PC-3 (cell line): ENCODE data around the gene TAGLN2. TPM values are rescaled to one million over a fixed set of nuclear protein-coding genes. Genes with fewer than 3 reads are reported as not detected.

Experiments used
- ATAC-seq: fragments of 200-7000 bp; cut with Tn5 transposase; 2 replicates; pipeline ENCODE4 v1.9.1; 2020; ENCODE audit warnings: mild to moderate bottlenecking, moderate library complexity
- BruUV-seq: library from RNA; stranded (reverse); fragments of 400-500 nt; replicated peaks from 2 replicates; lab custom pipeline; 2021; lab: Mats Ljungman, UMichigan
- CTCF ChIA-PET: fragments of 300-600 bp; sonication (Branson Sonifier 250); formaldehyde crosslinking; loops from one replicate; lab custom pipeline; 2022; ENCODE audit warnings: antibody characterized with exemption; lab: Charles Lee
- POLR2A ChIA-PET: fragments of 300-600 bp; sonication (Branson Sonifier 250); formaldehyde crosslinking; loops from one replicate; lab custom pipeline; 2022; ENCODE audit warnings: antibody characterized with exemption; ENCODE audit not compliant: unreplicated experiment; lab: Charles Lee
- DNase-seq: peaks from one replicate; pipeline ENCODE4 v3.0.0-alpha.2; 2015
- H2AFZ ChIP-seq: fragments of 300-600 bp; sonication (generic); 2 replicates; pipeline ENCODE4 v1.6.0; 2016; ENCODE audit warnings: antibody characterized with exemption, low read length
- H3F3A ChIP-seq: fragments of 300-600 bp; sonication (generic); one replicate; pipeline ENCODE4 v1.6.0; 2017; ENCODE audit warnings: antibody characterized with exemption, low read length, control low read depth, mild to moderate bottlenecking; ENCODE audit not compliant: unreplicated experiment
- H3K27ac ChIP-seq: fragments of 300-600 bp; sonication (generic); 2 replicates; pipeline ENCODE4 v1.5.1; 2016; ENCODE audit warnings: mild to moderate bottlenecking, low read length
- H3K27me3 ChIP-seq: fragments of 300-600 bp; sonication (generic); 2 replicates; pipeline ENCODE4 v1.6.1; 2016; ENCODE audit warnings: low read length, mixed read lengths
- H3K36me3 ChIP-seq: fragments of 300-600 bp; sonication (generic); 2 replicates; pipeline ENCODE4 v1.6.1; 2016; ENCODE audit warnings: low read depth, mixed run types, low read length, mixed read lengths
- H3K4me1 ChIP-seq: fragments of 300-600 bp; sonication (generic); 2 replicates; pipeline ENCODE4 v1.5.1; 2016; ENCODE audit warnings: low read length; ENCODE audit not compliant: insufficient read depth
- H3K4me2 ChIP-seq: fragments of 300-600 bp; sonication (generic); 2 replicates; pipeline ENCODE4 v1.6.0; 2016; ENCODE audit warnings: low read length
- H3K4me3 ChIP-seq: fragments of 300-600 bp; sonication (generic); 2 replicates; pipeline ENCODE4 v1.5.1; 2016; ENCODE audit warnings: mild to moderate bottlenecking, low read length, mixed read lengths
- H3K79me2 ChIP-seq: fragments of 300-600 bp; sonication (generic); 2 replicates; pipeline ENCODE4 v1.6.1; 2017; ENCODE audit warnings: low read length, mixed read lengths
- H3K9ac ChIP-seq: fragments of 300-600 bp; sonication (generic); 2 replicates; pipeline ENCODE4 v1.6.0; 2016; ENCODE audit warnings: mild to moderate bottlenecking, low read length
- H3K9me2 ChIP-seq: fragments of 300-600 bp; sonication (generic); replicated peaks from 2 replicates; pipeline ENCODE4 v1.6.1; 2016; ENCODE audit warnings: mixed run types, low read length, mixed read lengths
- H3K9me3 ChIP-seq: fragments of 300-600 bp; sonication (generic); 2 replicates; pipeline ENCODE4 v1.6.1; 2016; ENCODE audit warnings: low read length, mixed read lengths
- H4K20me1 ChIP-seq: fragments of 300-600 bp; sonication (generic); 2 replicates; pipeline ENCODE4 v1.6.1; 2016; ENCODE audit warnings: low read length, mixed read lengths
- CTCF ChIP-seq: fragments of 300-600 bp; sonication (generic); conservative IDR thresholded peaks from 2 replicates; pipeline ENCODE4 v1.5.1; 2017; ENCODE audit warnings: antibody characterized with exemption, low read depth, mild to moderate bottlenecking, low read length
- EZH2 ChIP-seq: fragments of 300-600 bp; sonication (generic); IDR thresholded peaks from one replicate; pipeline ENCODE4 v1.6.1; 2017; ENCODE audit warnings: antibody characterized with exemption, mild to moderate bottlenecking, low read length; ENCODE audit not compliant: unreplicated experiment
- EZH2phosphoT487 ChIP-seq: fragments of 300-600 bp; sonication (generic); IDR thresholded peaks from 2 replicates; pipeline ENCODE4 v1.6.1; 2018; ENCODE audit warnings: mild to moderate bottlenecking, antibody characterized with exemption, low read length, borderline replicate concordance
- intact Hi-C: fragments of 100-400 bp; cut with micrococcal nuclease; formaldehyde crosslinking; loops from 2 replicates; pipeline ENCODE4 v1.9.0; 2023
- total RNA-seq: library from RNA; depleted of rRNA; stranded (reverse); fragments of >200 nt; gene quantifications from 2 replicates; pipeline ENCODE4 v1.2.3, GENCODE V29; 2014

The TAGLN2 gene
- total RNA-seq, 1 experiment from 2014 or later = 1,584 TPM

DNA sequence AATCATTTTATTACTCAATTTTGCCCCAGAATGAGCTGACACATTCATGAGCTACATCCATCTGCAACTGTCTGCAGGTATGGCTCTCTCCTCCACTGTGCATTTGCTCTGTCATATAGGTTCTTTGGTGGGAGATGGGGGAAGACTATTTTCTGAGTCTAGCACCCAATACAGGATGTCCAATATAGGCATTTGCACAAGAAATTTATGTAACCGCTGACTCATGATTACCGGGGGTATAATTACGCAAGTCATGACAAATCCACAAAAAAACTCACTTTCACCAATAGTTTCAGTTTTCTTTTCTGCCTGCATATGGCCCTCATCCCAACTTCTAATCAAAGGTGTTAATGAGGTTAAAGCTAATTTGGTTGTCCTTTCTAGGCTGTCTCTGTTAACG, 45.3 kb downstream of the TAGLN2 start:
- no peak overlapping the region for H3K4me3 ChIP-seq
- peak; percentile 42 for ATAC-seq
- peaks cover 11% of the 10 kb centered on the region for H3F3A ChIP-seq
- peak overlapping the region; percentile 50 for H3K4me2 ChIP-seq
- no peaks in the 10 kb centered on the region for H3K9me3 ChIP-seq
- DNase-seq = peak; percentile 91
- H4K20me1 ChIP-seq = no peaks in the 10 kb centered on the region
- CTCF ChIA-PET = interaction anchor here (0.6 kb wide), 1 partner anchor 21 kb away, joined by 5 read pairs; no protein-coding TSS in a partner anchor
- peak overlapping the region; percentile 54 for H3K9ac ChIP-seq
- TF ChIP-seq EZH2 (no peak), CTCF (no peak), EZH2phosphoT487 (no peak)
- no TSS peak for BruUV-seq
- H3K36me3 ChIP-seq = no peaks in the 10 kb centered on the region
- H3K27me3 ChIP-seq = no peaks in the 10 kb centered on the region
- H3K9me2 ChIP-seq = no peaks in the 10 kb centered on the region
- H2AFZ ChIP-seq = no peak overlapping the region
- POLR2A ChIA-PET = interaction anchor here (0.6 to 1.0 kb wide), 3 partner anchors 22 to 282 kb away, joined by 3 read pairs; no protein-coding TSS in a partner anchor
- H3K4me1 ChIP-seq = peaks cover 54% of the 10 kb centered on the region
- peak overlapping the region; percentile 97 for H3K27ac ChIP-seq
- no peaks in the 10 kb centered on the region for H3K79me2 ChIP-seq
- intact Hi-C loops = loop anchor here (1.0 kb wide), 1 partner anchor 63 kb away; no protein-coding TSS in a partner anchor

GRCh38 chr1:159879136-159879535, 46.2 kb downstream of the TAGLN2 start:
- ChIA-PET POLR2A (interaction anchor here (0.6 kb wide), 1 partner anchor 872 kb away, joined by 3 read pairs; no protein-coding TSS in a partner anchor), CTCF (no interaction called here)
- intact Hi-C loops = no loop called here
- Histone ChIP-seq H3K9ac (peak overlapping the region; percentile 31; the same call in 1 of the 2 replicates), H3K4me2 (peak overlapping the region; percentile 50; the same call in 1 of the 2 replicates), H4K20me1 (no peaks in the 10 kb centered on the region), H3K79me2 (no peaks in the 10 kb centered on the region), H3K27ac (peak overlapping the region; percentile 97), H3F3A (peaks cover 11% of the 10 kb centered on the region), H3K27me3 (no peaks in the 10 kb centered on the region), H3K4me1 (peaks cover 53% of the 10 kb centered on the region), H2AFZ (no peak overlapping the region), H3K4me3 (no peak overlapping the region), H3K36me3 (no peaks in the 10 kb centered on the region), H3K9me3 (no peaks in the 10 kb centered on the region), H3K9me2 (no peaks in the 10 kb centered on the region)
- BruUV-seq = no TSS peak
- DNase-seq = no peak
- no peak for ATAC-seq
- TF ChIP-seq EZH2phosphoT487 = no peak
- TF ChIP-seq CTCF = no peak
- TF ChIP-seq EZH2 = no peak

DNA sequence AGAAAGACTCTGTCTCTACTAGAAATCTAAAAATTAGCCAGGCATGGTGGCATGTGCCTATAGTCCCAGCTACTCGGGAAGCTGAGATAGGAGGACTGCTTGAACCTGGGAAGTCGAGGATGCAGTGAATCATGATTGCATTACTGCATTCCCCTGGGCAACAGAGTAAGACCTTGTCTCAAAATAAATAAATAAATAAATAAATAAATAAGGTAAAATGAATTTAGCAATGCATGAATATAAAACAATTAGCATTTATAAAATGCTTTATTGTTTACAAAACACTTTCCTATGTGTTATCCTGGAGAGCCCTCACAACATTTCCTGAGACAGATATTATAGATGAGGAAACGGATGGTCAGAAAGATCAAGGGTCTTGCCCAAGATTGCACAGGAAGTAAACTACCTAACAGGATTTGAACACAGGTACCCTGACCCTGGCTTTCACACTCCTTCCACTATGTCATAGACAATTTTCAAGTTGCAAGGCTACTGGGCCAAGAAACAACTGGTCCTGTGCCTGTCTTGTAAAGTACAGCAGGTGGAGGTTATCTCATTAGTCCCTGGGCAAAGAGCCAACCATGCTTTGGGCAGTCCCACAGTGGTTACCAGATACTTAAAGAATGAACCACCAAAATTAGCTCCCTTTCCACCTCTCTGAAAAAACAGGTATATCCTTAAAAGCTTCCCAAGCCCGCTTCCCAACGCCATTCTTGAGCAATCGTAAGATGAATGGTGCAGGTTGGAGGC, 47.4 kb downstream of the TAGLN2 start:
- POLR2A ChIA-PET = no interaction called here

More for the DNA sequence above, 47.4 kb downstream of the TAGLN2 start:
- TF ChIP-seq EZH2 = no peak
- no peak for TF ChIP-seq EZH2phosphoT487
- no peak for TF ChIP-seq CTCF
- Histone ChIP-seq H4K20me1 (no peaks in the 10 kb centered on the region), H3K27ac (no peak overlapping the region), H3K9me3 (no peaks in the 10 kb centered on the region), H3K4me1 (peaks cover 41% of the 10 kb centered on the region), H3K36me3 (no peaks in the 10 kb centered on the region), H3K79me2 (no peaks in the 10 kb centered on the region), H3K9ac (no peak overlapping the region), H3F3A (peaks cover 9% of the 10 kb centered on the region), H3K4me3 (no peak overlapping the region), H3K9me2 (no peaks in the 10 kb centered on the region), H3K4me2 (no peak overlapping the region), H3K27me3 (no peaks in the 10 kb centered on the region), H2AFZ (no peak overlapping the region)
- intact Hi-C loops = no loop called here
- ATAC-seq (no peak), DNase-seq (no peak)
- no TSS peak for BruUV-seq
- CTCF ChIA-PET = no interaction called here
